GM23248 (cell line): Measurements from ENCODE around the gene CD27.

Source experiments
- EZH2 ChIP-seq: fragments of 200-600 bp; sonication (generic); IDR thresholded peaks from 2 replicates; pipeline ENCODE4 v1.6.1; 2018; ENCODE audit warnings: antibody characterized with exemption, mild to moderate bottlenecking; ENCODE audit not compliant: insufficient read depth, poor library complexity, severe bottlenecking
- EZH2phosphoT487 ChIP-seq: fragments of 200-600 bp; sonication (generic); IDR thresholded peaks from 2 replicates; pipeline ENCODE4 v1.6.1; 2018; ENCODE audit warnings: antibody characterized with exemption, moderate library complexity, mild to moderate bottlenecking, low read depth; ENCODE audit not compliant: insufficient read depth

GRCh38 chr12:6396031-6396430 is 48.7 kb upstream of the CD27 start:
- TF ChIP-seq EZH2phosphoT487 (no peak), EZH2 (no peak)
